ENCODE results near the gene FAM110A.
"Not testable (repeated sequence)": the region's sequence is repeated elsewhere in the genome, so short reads cannot be mapped to it uniquely, and the experiment has no call there.

Gene FAM110A

DNA sequence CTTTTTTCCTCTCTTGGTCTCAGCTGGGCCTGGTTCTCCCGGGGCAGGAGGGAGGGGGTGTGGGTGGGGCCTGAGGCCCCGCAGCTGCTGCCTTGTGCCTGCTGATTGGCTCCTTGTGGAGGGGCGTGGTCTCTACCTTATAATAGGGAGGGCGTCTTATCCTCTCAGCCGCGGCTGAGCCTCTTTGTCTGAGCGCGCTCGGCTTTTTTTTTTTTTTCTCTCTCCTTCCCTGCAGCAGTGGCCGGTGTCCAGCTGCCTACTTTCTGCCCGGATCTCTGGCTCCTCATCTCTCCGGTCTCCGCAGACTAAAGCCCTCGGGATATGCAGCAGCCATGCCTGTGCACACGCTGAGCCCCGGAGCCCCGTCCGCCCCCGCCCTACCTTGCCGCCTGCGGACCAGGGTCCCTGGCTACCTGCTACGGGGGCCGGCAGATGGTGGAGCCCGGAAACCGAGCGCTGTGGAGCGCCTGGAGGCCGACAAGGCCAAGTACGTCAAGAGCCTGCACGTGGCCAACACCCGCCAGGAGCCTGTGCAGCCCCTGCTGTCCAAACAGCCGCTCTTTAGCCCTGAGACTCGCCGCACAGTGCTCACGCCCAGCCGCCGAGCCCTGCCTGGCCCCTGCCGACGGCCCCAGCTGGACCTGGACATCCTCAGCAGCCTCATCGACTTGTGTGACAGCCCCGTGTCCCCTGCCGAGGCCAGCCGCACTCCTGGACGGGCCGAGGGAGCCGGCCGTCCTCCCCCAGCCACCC lies 11.1 kb downstream of the FAM110A start:
- DNase-seq (ENCODE audit: low read depth), result peak; percentile 93

DNA sequence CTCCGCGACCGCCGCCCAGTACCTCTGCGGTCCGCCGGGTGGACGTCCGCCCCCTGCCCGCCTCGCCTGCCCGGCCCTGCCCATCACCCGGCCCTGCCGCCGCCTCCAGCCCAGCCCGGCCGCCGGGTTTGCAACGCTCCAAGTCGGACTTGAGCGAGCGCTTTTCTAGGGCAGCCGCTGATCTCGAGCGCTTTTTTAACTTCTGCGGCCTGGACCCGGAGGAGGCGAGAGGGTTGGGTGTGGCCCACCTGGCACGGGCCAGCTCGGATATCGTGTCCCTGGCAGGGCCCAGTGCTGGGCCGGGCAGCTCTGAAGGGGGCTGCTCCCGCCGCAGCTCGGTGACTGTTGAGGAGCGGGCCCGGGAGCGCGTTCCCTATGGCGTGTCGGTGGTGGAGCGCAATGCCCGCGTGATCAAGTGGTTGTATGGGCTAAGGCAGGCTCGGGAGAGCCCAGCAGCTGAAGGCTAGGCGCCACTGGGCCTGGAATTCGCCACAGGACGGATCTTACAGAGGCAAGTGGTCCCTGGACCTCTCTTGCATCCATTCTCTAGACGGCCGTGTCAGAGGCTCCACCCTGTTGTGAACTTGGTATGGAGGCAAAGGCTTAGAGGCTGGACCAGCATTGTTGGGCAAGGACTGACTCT lies 11.8 kb downstream of the FAM110A start:
- no peak for DNase-seq (ENCODE audit: low read depth)

DNA sequence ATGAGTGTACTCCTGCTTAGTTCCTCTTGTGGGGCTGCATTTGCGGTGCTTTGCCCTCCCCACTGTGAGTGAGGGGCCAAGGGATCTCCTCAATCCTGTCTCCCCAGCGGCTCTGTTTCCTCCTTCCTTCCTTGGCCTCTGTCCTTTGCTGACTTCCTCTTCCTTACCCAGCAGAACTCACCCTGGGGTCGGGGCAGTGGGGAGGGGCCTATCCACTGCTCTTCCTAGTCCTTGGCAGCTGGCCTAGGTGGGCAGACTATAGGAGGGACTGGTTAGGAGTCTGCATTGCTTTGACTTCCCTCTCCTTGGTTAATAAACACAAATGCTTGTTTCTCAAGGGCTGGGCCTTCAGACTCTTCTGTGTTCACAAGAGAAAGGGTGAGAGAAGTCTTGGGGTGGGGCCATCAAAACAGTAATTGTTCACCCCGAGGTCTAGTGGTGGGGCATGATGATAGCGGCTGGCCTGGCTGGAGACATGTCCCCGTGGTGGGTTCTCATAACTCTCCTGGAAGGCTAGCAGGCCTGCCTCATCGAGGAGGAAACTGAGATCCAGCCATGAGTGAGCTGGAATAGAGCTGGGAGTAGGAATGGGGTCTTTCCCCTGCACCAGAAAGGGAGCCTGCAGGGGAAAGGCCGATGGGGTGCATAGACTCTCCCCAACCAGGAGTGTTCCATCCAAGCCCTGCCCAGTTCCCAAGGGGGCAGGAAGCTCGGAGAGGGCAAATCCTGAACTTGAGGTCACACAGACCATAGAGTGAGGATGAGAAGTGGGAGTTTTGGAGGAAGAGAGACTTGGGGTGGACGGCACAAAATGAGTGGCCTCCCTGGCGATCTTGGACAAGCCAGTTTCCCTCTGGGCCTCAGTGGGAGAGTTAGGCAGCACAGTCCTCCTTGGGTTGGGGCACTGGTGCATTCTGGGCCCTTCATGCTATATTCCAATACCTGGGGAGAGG lies 12.7 kb downstream of the FAM110A start:
- DNase-seq (ENCODE audit: low read depth), result no peak

- peak; percentile 32 for DNase-seq (ENCODE audit: low read depth)
These were observed 13.4 kb downstream of the FAM110A start for GRCh38 chr20:846894-847278.

DNA sequence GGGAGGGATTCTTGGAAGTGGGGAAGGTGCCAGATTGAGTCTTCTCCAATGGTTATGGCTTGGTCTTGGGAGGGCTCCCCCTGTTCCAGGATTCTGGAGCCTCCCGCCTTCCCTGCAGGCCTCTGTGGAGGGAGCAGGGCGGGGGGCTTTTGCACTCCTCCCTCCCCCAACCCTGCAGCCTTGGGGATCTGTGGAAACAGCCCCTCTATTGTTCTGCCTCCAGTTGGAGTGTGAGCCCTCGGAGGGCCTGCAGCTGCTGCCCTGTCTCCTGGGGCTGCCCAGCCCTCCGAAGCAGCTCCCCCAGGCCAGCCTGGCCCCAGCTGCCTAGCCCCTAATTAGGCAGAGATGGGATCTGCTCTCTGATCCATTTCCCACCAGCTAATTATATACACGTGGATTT lies 14.7 kb downstream of the FAM110A start:
- DNase-seq (ENCODE audit: low read depth), result no peak

DNA sequence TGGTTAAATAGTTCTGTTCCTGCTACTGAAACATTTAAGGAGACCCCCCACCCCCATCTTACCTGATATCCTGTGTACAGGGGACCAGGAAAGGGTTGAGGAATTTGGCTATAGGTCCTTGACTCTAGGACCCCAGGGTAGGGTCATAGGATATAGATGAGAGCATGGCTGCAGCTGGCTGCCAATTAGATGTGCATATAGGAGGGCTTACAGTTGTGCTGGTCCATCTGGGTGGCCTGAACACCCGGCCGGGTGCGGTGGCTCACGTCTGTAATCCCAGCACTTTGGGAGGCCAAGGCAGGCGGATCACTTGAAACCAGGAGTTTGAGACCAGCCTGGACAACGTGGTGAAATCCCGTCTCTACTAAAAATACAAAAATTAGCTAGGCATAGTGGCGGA lies 15.2 kb downstream of the FAM110A start:
- DNase-seq (ENCODE audit: low read depth), result not testable (repeated sequence)

- no peak for DNase-seq (ENCODE audit: low read depth)
These were observed 20.0 kb downstream of the FAM110A start for GRCh38 chr20:853406-853996.

GRCh38 chr20:854601-855000 lies 21.1 kb downstream of the FAM110A start:
- DNase-seq (ENCODE audit: low read depth), result no peak

- DNase-seq (ENCODE audit: low read depth), result no peak
These were observed 22.2 kb downstream of the FAM110A start for GRCh38 chr20:855466-856360.

- DNase-seq (ENCODE audit: low read depth), result no peak
These were observed 22.9 kb downstream of the FAM110A start for GRCh38 chr20:856361-856775.

GRCh38 chr20:858011-858410 lies 24.5 kb downstream of the FAM110A start:
- DNase-seq (ENCODE audit: low read depth), result no peak

- no peak for DNase-seq (ENCODE audit: low read depth)
These were observed 26.3 kb downstream of the FAM110A start for GRCh38 chr20:859751-860231.

- no peak for DNase-seq (ENCODE audit: low read depth)
These were observed 27.4 kb downstream of the FAM110A start for GRCh38 chr20:860891-861290.

DNA sequence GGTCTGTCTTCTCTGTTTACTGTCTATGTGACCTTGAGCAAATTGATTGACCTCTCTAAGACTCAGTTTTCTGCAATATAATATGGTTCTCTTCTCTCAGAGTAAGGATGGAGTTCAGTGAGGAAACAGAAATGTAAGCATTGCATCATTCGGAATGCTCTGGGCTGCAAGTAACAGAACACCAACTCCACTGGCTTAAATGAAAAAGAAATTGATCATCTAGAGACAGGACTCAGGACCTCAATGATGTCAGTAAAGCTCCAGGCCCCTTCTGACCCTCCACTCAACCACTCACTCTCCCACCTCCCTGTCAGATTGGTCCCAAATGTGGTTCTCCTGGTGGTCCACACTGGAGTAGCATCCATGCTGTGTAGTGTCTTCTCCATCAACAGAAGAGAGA lies 31.9 kb downstream of the FAM110A start:
- no peak for DNase-seq (ENCODE audit: low read depth)

DNA sequence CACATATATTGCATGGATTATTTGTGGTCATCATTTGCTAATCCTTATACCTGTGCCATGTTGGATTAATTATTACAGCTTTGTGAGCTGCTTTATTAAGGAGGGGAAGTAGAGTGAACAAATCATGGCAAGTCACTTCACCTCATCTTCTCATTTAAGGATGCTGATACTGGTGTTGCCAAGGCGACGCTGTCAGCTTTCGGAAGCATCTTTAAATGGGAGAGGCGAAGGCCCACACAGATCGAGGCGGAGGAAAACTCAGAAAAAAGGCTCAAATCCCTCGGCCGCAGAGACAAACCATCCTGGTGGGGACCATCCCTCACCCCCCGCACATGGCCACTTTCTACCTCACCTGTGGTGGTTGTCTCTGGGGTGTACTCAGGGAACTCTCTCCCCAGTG lies 34.8 kb downstream of the FAM110A start:
- no peak for DNase-seq (ENCODE audit: low read depth)

- DNase-seq (ENCODE audit: low read depth), result no peak
These were observed 36.1 kb downstream of the FAM110A start for GRCh38 chr20:869606-870005.

GRCh38 chr20:870758-871157 lies 37.2 kb downstream of the FAM110A start:
- no peak for DNase-seq (ENCODE audit: low read depth)

DNA sequence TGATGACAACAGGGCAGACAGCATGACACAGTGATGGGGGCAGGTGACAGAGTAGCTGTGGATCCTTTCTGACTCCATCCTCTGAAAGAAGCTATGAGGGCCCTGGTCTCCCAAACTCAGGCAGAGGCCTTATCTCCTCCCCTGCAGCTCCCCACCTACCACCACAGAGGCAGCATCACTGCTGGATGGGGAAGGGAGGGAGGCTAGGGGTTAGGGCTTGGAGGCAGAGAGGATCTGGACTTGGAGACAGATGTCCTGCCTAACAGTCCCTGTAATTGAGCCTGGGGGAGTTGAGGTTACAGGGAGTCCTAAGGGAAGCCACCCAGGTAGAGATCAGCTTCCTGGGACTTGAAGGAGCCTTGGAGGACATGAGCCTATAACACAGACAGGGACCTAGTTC lies 37.9 kb downstream of the FAM110A start:
- no peak for DNase-seq (ENCODE audit: low read depth)

GRCh38 chr20:871948-872347 lies 38.4 kb downstream of the FAM110A start:
- DNase-seq (ENCODE audit: low read depth), result no peak

DNA sequence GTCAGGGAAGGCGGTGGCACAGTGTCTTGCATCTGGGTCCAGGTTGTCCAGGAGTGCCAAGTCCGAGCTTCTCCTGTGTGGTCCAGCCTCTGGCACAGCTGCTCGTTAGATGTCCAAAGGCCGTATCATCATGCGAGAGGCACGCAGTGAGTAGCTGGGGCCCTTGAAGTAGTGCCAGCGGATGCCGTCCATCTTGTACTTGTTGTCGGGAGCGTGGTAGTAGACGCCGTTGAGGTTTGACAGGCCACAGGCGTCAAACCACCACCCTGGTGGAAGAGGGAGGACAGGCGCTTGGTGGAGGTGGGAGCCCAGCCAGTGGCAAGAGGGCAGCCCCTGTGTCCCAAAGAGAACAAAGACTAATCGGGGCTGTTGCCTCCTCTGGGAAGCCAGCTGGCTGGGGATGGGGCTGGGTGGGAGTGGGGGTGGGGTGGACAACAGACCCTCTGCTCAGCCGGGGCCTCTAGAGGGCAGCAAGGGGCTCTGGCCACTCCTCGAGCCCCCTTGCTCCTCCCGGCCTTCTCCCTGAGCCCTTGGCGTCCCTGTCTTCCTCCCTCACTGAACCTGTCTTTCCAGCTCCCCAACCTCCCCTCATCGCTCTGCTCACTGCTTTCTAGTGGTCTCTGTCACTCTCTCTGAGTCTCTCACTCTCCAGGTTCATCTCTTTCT lies 39.5 kb downstream of the FAM110A start:
- no peak for DNase-seq (ENCODE audit: low read depth)
